GM12875 (cell line): ENCODE results near the gene ING5.

Experiments used
- H3K4me3 ChIP-seq: one replicate; pipeline ENCODE4 v1.5.1; 2011; ENCODE audit warnings: low read depth, low read length, control low read depth
- TF ChIP-seq, protein P1 (sequence below): IDR thresholded peaks from 2 replicates; pipeline ENCODE4 v1.5.1; 2011; ENCODE audit warnings: low read depth, mild to moderate bottlenecking, control low read depth, inconsistent platforms, low read length, moderate library complexity, borderline replicate concordance; ENCODE audit not compliant: insufficient read depth

Gene ING5

DNA sequence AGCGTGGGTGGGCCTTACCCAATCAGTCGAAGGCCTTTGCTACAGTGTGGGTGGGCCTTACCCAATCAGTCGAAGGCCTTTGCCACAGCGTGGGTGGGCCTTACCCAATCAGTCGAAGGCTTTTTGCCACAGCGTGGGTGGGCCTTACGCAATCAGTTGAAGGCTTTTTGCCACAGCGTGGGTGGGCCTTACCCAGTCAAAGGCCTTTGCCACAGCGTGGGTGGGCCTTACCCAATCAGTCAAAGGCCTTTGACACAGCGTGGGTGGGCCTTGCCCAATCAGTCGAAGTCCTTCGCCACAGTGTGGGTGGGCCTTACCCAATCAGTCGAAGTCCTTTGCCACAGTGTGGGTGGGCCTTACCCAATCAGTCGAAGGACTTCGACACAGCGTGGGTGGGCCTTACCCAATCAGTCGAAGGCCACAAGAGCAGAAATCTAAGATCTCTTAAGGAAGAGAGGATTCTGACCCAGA is 58.5 kb downstream of the ING5 start:
- TF ChIP-seq, protein P1, sequence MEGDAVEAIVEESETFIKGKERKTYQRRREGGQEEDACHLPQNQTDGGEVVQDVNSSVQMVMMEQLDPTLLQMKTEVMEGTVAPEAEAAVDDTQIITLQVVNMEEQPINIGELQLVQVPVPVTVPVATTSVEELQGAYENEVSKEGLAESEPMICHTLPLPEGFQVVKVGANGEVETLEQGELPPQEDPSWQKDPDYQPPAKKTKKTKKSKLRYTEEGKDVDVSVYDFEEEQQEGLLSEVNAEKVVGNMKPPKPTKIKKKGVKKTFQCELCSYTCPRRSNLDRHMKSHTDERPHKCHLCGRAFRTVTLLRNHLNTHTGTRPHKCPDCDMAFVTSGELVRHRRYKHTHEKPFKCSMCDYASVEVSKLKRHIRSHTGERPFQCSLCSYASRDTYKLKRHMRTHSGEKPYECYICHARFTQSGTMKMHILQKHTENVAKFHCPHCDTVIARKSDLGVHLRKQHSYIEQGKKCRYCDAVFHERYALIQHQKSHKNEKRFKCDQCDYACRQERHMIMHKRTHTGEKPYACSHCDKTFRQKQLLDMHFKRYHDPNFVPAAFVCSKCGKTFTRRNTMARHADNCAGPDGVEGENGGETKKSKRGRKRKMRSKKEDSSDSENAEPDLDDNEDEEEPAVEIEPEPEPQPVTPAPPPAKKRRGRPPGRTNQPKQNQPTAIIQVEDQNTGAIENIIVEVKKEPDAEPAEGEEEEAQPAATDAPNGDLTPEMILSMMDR = no peak
- H3K4me3 ChIP-seq = no peak overlapping the region

DNA sequence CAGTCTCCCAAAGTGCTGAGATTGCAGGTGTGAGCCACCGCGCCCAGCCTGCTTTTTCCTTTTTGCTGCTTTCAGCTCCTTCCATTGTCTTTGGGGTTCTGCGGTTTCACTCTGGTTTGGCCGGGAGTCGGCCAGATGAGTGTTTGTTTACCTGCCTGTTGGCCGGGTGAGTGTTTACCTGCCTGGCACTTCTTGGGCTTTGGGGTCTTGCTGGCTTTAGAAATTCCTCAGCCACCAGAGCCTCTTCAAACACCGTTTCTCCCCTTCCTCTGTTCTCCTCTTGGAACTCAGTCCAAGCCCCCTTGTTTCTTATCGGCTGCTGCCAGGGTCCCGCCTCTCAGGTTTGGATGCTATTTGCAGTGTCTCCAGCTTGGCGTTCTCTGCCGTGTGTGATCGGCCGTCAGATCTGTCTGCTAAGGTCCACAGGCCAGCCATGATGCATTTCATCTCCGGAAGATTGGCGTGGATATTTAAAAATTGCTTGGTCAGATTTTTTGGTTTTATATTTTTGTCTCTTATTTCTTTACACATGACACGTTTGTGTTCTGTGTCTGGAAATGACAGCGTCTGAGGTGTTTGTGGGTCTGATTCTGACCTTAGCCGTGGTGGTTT is 60.6 kb downstream of the ING5 start:
- TF ChIP-seq, protein P1 = no peak
- H3K4me3 ChIP-seq = no peak overlapping the region

DNA sequence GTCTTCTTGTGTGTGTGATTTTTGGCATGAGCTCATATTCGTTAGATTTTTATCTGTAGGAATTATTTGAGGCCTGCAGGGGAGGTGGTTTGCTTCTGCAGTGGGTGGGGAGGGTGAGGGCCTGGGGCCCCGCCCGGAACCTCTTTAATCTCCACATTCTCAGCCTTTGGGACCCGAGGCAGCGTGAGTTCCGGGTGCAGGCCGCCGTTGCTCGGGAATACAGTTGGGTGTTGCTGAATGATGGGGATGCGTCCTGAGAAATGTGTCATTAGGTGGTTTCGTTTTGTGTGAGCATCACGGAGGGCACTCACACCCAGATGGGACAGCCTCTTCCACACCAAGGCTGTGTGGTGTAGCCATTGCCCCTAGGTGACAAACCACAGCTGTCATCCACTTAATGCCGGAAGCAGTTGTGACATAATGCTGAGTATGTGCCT is 61.1 kb downstream of the ING5 start:
- TF ChIP-seq, protein P1 = no peak
- no peak overlapping the region for H3K4me3 ChIP-seq

DNA sequence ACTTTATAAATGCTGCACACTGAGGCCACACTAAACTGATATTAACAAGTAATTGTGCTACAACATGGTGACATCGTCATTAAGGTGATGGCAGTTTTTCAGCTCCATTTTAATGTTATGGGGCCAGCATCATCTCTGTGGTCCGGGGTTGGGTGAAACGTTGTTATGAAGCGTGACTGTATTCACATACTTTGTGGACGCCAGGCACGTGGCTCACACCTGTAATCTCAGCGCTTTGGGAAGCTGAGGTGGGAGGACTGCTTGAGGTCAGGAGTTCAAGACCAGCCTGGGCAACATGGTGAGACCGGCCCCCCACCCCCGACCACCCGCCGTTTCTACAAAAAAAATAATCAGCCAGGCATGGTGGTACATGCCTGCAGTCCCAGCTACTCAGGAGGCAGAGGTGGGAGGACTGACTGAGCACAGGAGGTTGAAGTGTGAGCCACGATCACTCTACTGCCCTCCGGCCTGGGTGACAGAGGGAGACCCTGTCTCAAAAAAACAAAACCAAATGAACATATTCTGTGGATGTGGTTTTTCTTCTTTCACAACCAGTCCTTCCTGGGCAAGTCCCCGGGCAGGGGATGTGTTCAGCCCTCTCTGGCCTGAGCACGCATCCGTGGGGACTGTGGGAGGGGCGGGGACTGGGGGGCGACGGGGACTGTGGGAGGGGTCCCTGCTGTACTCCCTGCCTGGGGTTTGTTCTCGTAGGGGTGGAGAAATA is 61.9 kb downstream of the ING5 start:
- TF ChIP-seq, protein P1 = no peak
- no peak overlapping the region for H3K4me3 ChIP-seq

DNA sequence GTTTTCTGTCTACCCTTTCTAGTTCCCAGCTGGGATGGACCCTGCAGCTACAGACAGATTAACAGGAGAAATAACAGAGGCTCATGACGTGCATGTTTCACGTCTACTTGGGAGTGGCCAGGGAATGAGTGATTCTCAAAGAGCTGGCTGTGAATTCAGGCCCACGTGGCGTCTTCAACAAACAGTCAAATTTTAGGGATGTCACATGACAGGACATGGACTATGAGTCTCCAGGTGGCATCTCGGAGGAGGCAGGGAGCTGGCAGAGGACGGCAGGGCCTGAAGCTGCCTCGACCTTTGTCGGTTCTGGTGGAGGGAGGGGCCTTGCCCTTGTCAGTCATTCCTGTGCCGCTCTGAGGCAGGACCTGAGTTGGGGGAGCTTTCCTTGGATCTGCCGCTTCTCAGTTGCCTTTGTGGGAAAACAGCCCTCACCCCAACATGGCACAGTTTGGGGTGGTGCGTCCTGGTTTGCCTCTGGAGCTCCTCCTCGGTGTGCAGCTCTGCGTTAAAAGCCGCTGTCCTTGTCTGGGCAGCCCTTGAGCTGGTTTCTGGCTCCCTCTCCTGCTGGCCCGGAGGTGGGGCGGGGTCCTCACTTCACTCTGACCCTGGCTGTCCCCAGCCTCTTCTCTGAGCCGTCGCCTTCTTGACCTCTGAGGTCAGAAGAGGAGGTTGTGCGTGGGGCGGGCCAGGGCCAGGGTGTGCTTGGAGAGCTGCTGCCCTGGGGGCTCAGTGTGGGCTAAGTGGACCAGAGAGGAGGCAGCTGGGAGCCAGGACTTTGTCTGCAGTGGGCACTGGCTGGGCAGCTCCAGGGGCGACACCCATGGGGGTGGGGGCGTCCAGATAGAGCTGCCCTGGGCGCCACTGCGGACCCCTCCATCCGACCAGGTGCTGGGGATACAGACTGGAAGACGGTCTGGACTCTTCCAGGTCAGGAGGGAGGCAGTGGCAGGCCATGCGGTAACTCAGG is 62.7 kb downstream of the ING5 start:
- no peak overlapping the region for H3K4me3 ChIP-seq
- TF ChIP-seq, protein P1 = no peak

DNA sequence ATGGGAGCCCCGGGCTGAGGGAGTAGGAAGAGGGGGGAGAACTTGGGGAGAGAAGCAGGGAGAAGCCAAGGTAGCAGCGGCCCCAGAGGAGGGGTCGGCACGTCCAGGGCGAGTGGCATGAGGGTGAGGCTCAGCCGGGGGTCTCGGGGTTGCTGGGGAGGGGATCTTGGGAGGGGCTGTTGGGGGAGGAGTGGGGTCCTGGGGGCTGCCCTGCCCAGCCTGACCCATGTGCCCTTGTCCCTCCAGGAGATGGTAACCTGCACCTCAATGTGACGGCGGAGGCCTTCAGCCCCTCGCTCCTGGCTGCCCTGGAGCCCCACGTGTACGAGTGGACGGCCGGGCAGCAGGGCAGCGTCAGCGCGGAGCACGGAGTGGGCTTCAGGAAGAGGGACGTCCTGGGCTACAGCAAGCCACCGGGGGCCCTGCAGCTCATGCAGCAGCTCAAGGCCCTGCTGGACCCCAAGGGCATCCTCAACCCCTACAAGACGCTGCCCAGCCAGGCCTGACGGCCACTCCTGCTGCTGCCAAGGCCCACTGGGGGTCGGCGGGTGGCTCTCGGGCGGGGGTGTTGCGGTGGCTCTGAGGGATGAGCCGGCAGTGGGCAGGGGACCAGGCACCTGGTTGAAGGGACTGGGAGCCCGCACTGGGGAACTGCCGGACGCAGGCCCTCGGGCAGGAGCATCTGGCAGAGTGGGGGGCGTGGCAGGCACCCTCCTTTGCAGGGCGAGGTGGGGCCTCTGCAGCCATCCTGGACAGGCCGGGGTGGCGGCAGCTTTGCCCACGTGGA is 65.8 kb downstream of the ING5 start:
- no peak overlapping the region for H3K4me3 ChIP-seq
- TF ChIP-seq, protein P1 = no peak
